Activated CD4-positive, alpha-beta memory T cell treated with anti-CD3 and anti-CD28 coated beads, Interleukin-2, amount 10 ng/mL, durations not matched to agents 7 days and 5 days (primary cell): ENCODE data around the gene TULP1. TPM values are rescaled to one million over a fixed set of nuclear protein-coding genes. Genes with fewer than 3 reads are reported as not detected.
A peak's percentile ranks its signal among the peaks of the same experiment; 100 is the strongest.

Experiments used
- CTCF ChIA-PET: fragments of 350-600 bp; sonication (Branson Sonifier 250); formaldehyde crosslinking; loops from one replicate; lab custom pipeline; 2021; ENCODE audit warnings: antibody characterized with exemption, inconsistent platforms; lab: Charles Lee
- POLR2A ChIA-PET: fragments of 350-600 bp; sonication (Branson Sonifier 250); formaldehyde crosslinking; loops from one replicate; lab custom pipeline; 2021; ENCODE audit warnings: antibody characterized with exemption; lab: Charles Lee
- DNase-seq: peaks from one replicate; pipeline ENCODE4 v3.0.0-alpha.2; 2020
- H3K27ac Mint-ChIP-seq: one replicate; pipeline ENCODE4 v1.8.0; 2021; ENCODE audit warnings: mild to moderate bottlenecking, mixed read lengths
- H3K27me3 Mint-ChIP-seq: one replicate; pipeline ENCODE4 v1.8.0; 2021; ENCODE audit warnings: mixed read lengths
- H3K36me3 Mint-ChIP-seq: one replicate; pipeline ENCODE4 v1.8.0; 2021; ENCODE audit warnings: low read depth, mixed read lengths
- H3K4me1 Mint-ChIP-seq: one replicate; pipeline ENCODE4 v1.8.0; 2021; ENCODE audit warnings: mixed read lengths
- H3K4me3 Mint-ChIP-seq: one replicate; pipeline ENCODE4 v1.8.0; 2021; ENCODE audit warnings: mild to moderate bottlenecking, mixed read lengths
- H3K9me3 Mint-ChIP-seq: one replicate; pipeline ENCODE4 v1.8.0; 2021; ENCODE audit warnings: mixed read lengths
- total RNA-seq, 2 experiments: library from RNA; stranded (reverse); gene quantifications; one replicate each; pipeline ENCODE4 v1.2.3, GENCODE V29; 2021

TULP1 gene
- not detected for total RNA-seq

DNA sequence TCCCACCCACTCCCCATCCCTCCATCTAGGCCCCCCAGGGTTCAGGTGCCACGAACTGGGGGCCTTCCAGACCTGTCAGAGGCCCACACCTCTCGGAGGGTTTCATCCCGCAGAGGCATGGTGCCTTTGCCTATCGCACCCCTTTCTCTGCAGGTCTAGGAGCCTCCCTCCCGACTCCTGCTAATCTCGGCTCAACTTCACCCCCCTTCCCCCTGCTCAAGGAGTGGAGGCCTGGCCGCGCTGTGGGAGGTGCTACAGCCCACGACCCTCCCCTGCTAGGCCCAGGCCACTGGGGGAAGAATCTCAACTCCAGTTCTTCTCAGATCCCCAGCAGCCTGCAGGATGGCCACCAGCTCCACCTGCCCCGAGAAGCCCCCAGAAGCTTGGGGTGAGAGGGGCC is at the start of gene TULP1:
Gene TULP1, minus strand, starts transcription at position 157 of the 400 bp plus-strand sequence. Its CDS starts 38 bp downstream, at position 119.
- H3K27me3 Mint-ChIP-seq = peaks cover 23% of the 10 kb centered on the region

DNA sequence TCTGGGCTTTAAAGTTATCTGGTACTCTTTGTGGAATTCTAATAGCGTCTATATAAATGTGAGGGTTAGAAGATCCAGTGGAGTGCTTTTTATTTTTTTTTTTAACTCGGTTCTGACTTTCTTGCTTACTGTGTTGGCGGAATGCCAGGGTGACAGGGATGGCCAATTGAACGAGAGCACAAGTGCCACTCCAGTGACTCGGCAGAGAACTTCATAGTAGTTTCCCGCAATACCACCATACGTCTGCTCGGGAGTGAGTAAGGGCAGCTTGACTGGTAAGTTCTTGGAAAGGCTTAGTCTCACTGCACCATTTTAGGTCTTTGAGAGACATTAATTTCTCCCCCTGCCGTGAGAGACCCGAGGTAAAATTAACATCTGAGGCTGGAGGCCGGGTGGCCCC is 49.4 kb upstream of the TULP1 start:
- Mint-ChIP-seq H3K36me3 (no peaks in the 10 kb centered on the region), H3K27ac (no peak overlapping the region), H3K27me3 (peaks cover 31% of the 10 kb centered on the region), H3K9me3 (no peaks in the 10 kb centered on the region), H3K4me1 (no peaks in the 10 kb centered on the region), H3K4me3 (no peak overlapping the region)
- no peak for DNase-seq
- ChIA-PET POLR2A (interaction anchor here (0.6 kb wide), 1 partner anchor 61 kb away, joined by 3 read pairs; no protein-coding TSS in a partner anchor), CTCF (interaction anchor here (1.2 to 2.2 kb wide), 2 partner anchors 9 to 10 kb away, joined by 4 to 12 read pairs; no protein-coding TSS in a partner anchor)

More for the DNA sequence above, at the start of gene TULP1:
- no peaks in the 10 kb centered on the region for H3K4me1 Mint-ChIP-seq
- no peak within 1 kb of the TSS for H3K4me3 Mint-ChIP-seq
- CTCF ChIA-PET = interaction anchor here (1.2 kb wide), 1 partner anchor 10 kb away, joined by 3 read pairs; no protein-coding TSS in a partner anchor
- no peak for DNase-seq
- POLR2A ChIA-PET = no interaction called here
- H3K36me3 Mint-ChIP-seq = no peaks in the 10 kb centered on the region
- H3K27ac Mint-ChIP-seq = no peak within 1 kb of the TSS
- H3K9me3 Mint-ChIP-seq = no peaks in the 10 kb centered on the region

DNA sequence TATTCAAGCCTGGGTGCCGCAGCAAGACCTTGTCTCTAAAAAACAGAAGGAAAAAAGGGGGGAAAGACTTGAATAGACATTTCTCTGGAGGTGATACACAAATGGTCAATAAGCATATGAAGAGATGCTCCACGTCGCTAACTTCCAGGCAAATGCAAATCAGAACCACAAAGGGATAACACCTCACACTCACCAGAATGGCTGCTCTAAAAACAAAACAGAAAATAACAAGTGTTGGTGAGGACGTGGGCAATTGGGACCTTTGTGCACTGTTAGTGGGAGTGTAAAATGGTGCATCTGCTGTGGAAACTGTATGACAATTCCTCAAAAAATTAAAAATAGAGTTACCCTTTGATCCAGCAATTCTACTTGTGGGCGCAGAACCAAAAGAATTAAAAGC is 48.4 kb upstream of the TULP1 start:
- no peak for DNase-seq
- H3K9me3 Mint-ChIP-seq = no peaks in the 10 kb centered on the region
- POLR2A ChIA-PET = no interaction called here
- H3K27ac Mint-ChIP-seq = no peak overlapping the region
- H3K4me3 Mint-ChIP-seq = no peak overlapping the region
- no peaks in the 10 kb centered on the region for H3K4me1 Mint-ChIP-seq
- no peaks in the 10 kb centered on the region for H3K36me3 Mint-ChIP-seq
- H3K27me3 Mint-ChIP-seq = peaks cover 26% of the 10 kb centered on the region
- CTCF ChIA-PET = interaction anchor here (1.2 kb wide), 1 partner anchor 9 kb away, joined by 4 read pairs; no protein-coding TSS in a partner anchor

DNA sequence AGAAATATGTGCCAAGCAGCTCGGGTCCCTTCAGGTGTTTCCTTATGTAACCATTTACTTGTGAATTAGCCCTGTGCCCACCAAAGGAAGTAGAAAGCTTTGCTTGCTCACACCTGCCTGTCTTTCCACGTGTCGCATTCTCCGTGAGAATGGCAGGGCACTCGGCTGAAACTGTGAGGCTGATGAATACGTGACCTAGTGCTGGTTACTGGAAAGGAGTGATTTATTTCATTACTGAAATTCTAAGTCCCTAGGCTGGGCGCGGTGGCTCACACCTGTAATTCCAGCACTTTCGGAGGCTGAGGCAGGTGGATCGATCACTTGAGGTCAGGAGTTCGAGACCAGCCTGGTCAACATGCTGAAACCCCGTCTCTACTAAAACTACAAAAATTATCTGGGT is 45.9 kb upstream of the TULP1 start:
- DNase-seq = no peak
- Mint-ChIP-seq H3K36me3 (no peaks in the 10 kb centered on the region), H3K27me3 (peaks cover 9% of the 10 kb centered on the region), H3K9me3 (no peaks in the 10 kb centered on the region), H3K27ac (no peak overlapping the region), H3K4me3 (no peak overlapping the region), H3K4me1 (no peaks in the 10 kb centered on the region)
- ChIA-PET CTCF (interaction anchor here (1.3 kb wide), 1 partner anchor 36 kb away, joined by 5 read pairs; no protein-coding TSS in a partner anchor), POLR2A (no interaction called here)

DNA sequence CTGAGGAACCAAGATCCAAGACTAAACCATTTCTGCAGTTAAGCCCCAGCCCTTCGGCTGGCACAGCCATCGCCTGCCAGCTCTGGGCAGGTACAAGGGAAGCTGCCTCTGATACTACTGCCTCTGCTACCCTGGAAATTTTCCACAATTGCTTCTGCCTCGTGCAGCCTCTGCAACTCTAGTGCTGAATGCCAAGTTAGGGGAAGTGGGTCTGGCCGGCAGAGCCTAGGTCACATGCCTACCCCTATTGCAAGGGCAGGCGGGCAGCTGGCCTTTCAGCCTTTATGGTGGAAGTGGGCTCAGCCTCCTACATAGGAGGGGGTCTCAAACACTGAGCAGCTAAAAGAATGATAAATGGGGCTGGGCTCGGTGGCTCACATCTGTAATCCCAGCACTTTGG is 44.5 kb upstream of the TULP1 start:
- ChIA-PET CTCF (interaction anchor here (1.3 to 1.4 kb wide), 2 partner anchors 11 to 35 kb away, joined by 4 to 7 read pairs; no protein-coding TSS in a partner anchor), POLR2A (no interaction called here)
- no peak overlapping the region for H3K27ac Mint-ChIP-seq
- H3K4me3 Mint-ChIP-seq = no peak overlapping the region
- peaks cover 2% of the 10 kb centered on the region for H3K4me1 Mint-ChIP-seq
- no peaks in the 10 kb centered on the region for H3K36me3 Mint-ChIP-seq
- DNase-seq = no peak
- H3K9me3 Mint-ChIP-seq = no peaks in the 10 kb centered on the region
- H3K27me3 Mint-ChIP-seq = peaks cover 5% of the 10 kb centered on the region

DNA sequence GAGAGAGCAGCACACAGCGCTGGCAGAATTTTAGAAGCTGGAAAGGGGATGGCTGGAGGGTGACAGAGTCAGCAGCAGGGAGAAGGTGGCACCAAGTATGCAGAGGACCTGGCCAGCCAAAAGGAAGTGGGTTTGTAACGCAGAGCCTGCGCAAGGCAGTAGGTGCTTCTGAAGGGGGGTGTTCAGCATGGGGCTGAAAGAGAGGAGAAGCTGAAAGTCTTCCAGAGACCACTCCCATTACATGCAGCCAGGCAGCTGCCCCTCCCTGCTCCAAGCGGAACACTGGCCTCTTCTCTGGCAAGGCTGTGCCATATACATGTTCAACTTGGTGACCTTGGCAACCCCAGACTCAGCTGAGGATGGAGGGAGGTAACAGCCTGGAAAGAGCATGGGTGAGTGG is 42.1 kb upstream of the TULP1 start:
- H3K9me3 Mint-ChIP-seq = peaks cover 5% of the 10 kb centered on the region

DNA sequence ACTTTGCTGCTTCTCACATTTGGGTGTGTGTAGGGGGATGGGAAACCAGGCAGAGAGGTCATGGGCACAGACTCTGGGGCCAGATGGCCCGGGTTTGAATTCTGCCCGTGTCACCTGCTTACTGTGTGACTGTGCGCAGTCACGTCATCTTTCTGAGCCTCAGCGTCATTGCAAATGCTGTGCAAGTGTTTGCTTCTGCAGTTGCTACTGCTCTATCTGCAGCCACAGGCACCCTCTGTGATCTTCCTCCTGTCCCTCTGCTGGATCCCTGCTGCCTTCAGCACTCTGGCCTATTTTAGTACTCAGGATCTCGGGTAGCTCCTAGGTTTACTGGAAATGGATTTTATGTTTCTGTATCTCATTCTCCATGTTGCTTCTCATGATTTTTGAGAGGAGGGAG is 40.6 kb upstream of the TULP1 start:
- Mint-ChIP-seq H3K27ac (no peak overlapping the region), H3K27me3 (peaks cover 14% of the 10 kb centered on the region), H3K4me3 (no peak overlapping the region), H3K9me3 (peaks cover 6% of the 10 kb centered on the region), H3K4me1 (peaks cover 4% of the 10 kb centered on the region), H3K36me3 (peaks cover 7% of the 10 kb centered on the region)
- DNase-seq = no peak
- ChIA-PET CTCF (interaction anchor here (1.0 to 6.2 kb wide), 11 partner anchors 8 to 749 kb away, joined by 3 to 55 read pairs (median 5); partner anchors contain the start of gene ARMC12), POLR2A (interaction anchor here (1.4 kb wide), 2 partner anchors 9 to 82 kb away, joined by 4 read pairs; no protein-coding TSS in a partner anchor)

More for the DNA sequence above, 42.1 kb upstream of the TULP1 start:
- Mint-ChIP-seq H3K27ac (no peak overlapping the region), H3K4me1 (peaks cover 4% of the 10 kb centered on the region), H3K36me3 (peaks cover 6% of the 10 kb centered on the region), H3K27me3 (peaks cover 12% of the 10 kb centered on the region), H3K4me3 (no peak overlapping the region)
- DNase-seq = no peak
- CTCF ChIA-PET = interaction anchor here (1.5 to 6.2 kb wide), 2 partner anchors 32 to 182 kb away, joined by 5 to 55 read pairs; partner anchors contain the start of gene ARMC12
- POLR2A ChIA-PET = no interaction called here

DNA sequence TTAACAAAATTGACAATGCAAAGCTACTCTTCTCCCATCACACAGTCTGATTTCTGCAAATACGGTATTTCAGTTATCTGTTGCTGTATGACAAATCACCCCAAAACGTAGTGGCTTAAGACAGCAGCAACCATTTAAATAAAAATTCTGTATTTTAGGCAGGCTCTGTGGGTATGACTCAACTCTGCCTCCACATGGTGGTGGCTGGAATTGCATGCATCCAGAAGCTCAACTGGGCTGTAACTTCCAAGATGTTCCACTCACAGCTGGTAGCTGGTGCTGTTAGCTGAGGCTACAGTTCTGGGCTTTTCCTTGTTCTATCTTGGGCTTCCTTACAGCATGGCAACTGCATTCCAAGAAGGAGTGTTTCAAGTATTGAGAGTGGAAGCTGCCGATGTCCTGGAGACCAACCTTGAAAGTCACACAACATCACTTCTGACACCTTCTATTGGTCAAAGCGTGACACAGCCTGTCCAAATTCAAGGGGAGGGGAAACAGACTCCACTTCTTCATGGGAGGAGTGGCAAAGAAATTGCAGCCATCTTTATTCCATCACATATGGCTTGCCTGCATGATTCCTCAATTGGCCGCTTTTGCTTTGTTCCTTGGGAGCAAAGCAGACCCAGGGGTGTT is 39.7 kb upstream of the TULP1 start:
- peak; percentile 76 for DNase-seq
- peaks cover 4% of the 10 kb centered on the region for H3K4me1 Mint-ChIP-seq
- no peak overlapping the region for H3K4me3 Mint-ChIP-seq
- H3K9me3 Mint-ChIP-seq = peaks cover 6% of the 10 kb centered on the region
- H3K27me3 Mint-ChIP-seq = peaks cover 14% of the 10 kb centered on the region
- no peak overlapping the region for H3K27ac Mint-ChIP-seq
- ChIA-PET POLR2A (interaction anchor here (0.8 to 1.4 kb wide), 4 partner anchors 9 to 257 kb away, joined by 3 to 4 read pairs (median 4); no protein-coding TSS in a partner anchor), CTCF (interaction anchor here (0.6 to 6.2 kb wide), 27 partner anchors 9 to 1276 kb away, joined by 3 to 55 read pairs (median 4); partner anchors contain the start of genes ARMC12, DEF6, FANCE and RPL10A)
- H3K36me3 Mint-ChIP-seq = peaks cover 7% of the 10 kb centered on the region

DNA sequence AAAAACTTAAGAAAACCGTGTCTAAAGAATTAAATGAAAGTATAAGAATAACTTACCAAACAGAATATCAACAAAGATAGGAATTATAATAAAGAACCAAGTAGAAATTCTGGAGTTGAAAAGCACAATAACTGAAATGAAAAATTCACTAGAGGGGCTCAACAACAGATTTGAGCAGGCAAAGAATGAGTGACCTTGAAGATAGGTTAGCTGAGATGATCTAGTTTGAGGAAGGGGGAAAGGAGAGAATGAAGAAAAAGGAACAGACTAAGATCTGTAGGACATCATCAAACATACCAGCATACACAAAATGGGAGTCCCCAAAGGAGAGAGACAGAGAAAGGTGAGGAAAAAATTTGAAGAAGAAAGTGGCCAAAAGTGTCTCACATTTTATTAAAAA is 37.7 kb upstream of the TULP1 start:
- H3K9me3 Mint-ChIP-seq = peaks cover 6% of the 10 kb centered on the region
- ChIA-PET CTCF (interaction anchor here (0.8 to 6.2 kb wide), 2 partner anchors 28 to 83 kb away, joined by 3 to 55 read pairs; no protein-coding TSS in a partner anchor), POLR2A (no interaction called here)
- no peak for DNase-seq
- peaks cover 7% of the 10 kb centered on the region for H3K36me3 Mint-ChIP-seq
- no peak overlapping the region for H3K27ac Mint-ChIP-seq
- H3K4me3 Mint-ChIP-seq = no peak overlapping the region
- H3K4me1 Mint-ChIP-seq = peaks cover 4% of the 10 kb centered on the region
- H3K27me3 Mint-ChIP-seq = peaks cover 14% of the 10 kb centered on the region

DNA sequence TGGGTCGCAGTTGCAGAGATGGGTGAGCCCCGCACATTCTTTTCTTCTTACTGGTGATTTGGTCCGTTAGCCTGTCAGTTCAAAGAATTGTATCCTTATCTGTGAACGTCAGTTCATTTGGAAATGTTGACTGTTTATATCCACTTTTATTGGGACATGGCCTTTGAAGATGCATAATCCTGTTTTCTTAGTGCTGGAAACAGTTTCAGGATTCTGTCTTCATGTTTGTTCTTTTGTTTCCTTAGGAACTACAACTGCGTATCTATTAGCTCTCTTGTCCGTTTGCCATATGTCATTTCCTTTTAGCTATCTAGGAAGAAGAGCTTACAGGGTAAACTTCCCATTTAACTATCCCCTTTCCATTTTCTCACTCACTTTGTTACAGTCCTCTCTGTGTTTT is 35.0 kb upstream of the TULP1 start:
- Mint-ChIP-seq H3K36me3 (peaks cover 7% of the 10 kb centered on the region), H3K27ac (no peak overlapping the region), H3K4me1 (peaks cover 4% of the 10 kb centered on the region), H3K9me3 (peaks cover 6% of the 10 kb centered on the region), H3K4me3 (no peak overlapping the region), H3K27me3 (peaks cover 12% of the 10 kb centered on the region)
- ChIA-PET CTCF (interaction anchor here (0.8 to 1.7 kb wide), 2 partner anchors 9 to 25 kb away, joined by 4 read pairs; no protein-coding TSS in a partner anchor), POLR2A (no interaction called here)
- DNase-seq = no peak

DNA sequence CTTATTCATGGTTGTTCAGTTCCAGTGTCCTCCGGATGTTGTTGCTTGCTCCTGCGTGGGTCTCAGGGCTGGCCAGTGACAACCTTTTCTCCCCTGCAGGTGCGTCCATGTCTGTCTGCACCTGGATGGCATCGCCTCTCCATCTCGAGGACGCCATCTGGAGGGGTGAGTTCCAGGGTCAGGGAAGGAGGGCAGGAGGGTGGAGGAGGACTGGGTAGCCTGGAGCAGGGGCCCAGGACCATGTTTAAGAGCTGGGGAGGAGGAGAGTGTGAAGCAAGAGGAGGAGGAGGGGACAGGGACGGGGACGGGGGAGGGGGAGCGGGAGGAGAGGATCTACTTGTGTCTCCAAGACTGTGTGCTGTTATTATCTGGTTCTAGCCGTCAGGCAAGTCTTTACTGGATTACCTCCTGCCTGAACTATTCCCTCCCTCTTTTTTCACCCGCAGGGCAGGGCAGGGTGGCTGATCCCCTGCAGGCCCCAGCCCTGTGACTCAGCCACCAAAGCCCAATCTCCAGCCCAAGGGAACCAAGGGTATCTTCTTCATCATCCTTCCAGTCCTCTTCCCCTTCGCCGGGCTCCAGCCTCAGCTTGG is 32.2 kb upstream of the TULP1 start:
- Mint-ChIP-seq H3K27ac (no peak overlapping the region), H3K36me3 (peaks cover 2% of the 10 kb centered on the region)

DNA sequence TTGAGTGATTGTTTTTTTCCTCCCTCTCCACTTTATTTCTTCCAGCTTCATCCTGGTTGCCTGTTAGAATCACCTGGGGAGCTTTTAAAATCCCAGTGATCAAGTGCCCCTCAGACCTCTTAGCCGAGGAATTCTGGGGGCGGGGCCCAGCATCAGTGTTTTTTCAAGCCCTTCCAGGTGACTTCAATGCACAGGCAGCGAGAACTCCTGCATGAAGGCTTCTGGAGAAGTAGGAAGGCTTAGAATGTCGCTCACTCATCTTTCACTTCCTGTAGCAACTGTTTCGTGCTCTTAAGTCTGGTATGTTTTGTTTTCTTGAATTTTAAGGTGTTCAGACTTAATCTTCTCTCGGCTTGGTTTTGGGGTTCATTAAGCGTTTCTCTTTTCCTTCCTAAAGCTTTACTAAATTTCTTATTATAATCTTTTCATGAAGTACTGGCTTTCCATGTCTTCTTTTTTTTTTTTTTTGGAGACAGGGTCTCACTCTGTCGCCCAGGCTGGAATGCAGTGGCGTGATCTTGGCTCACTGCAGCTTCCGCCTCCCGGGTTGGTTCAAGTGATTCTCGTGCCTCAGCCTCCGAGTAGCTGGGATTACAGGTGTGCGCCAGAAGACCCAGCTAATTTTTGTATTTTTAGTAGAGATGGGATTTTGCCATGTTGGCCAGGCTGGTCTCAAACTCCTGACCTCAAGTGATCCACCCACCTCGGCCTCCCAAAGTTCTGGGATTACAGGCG is 30.9 kb upstream of the TULP1 start:
- no peak overlapping the region for H3K27ac Mint-ChIP-seq
- no peaks in the 10 kb centered on the region for H3K4me1 Mint-ChIP-seq
- H3K36me3 Mint-ChIP-seq = no peaks in the 10 kb centered on the region
- H3K4me3 Mint-ChIP-seq = no peak overlapping the region
- ChIA-PET CTCF (interaction anchor here (0.7 to 1.5 kb wide), 3 partner anchors 8 to 21 kb away, joined by 3 to 8 read pairs (median 4); no protein-coding TSS in a partner anchor), POLR2A (interaction anchor here (1.3 kb wide), 1 partner anchor 9 kb away, joined by 4 read pairs; no protein-coding TSS in a partner anchor)
- H3K27me3 Mint-ChIP-seq = no peaks in the 10 kb centered on the region
- no peak for DNase-seq
- no peaks in the 10 kb centered on the region for H3K9me3 Mint-ChIP-seq

More for the DNA sequence above, 32.2 kb upstream of the TULP1 start:
- ChIA-PET CTCF (no interaction called here), POLR2A (no interaction called here)
- Mint-ChIP-seq H3K4me3 (no peak overlapping the region), H3K4me1 (no peaks in the 10 kb centered on the region), H3K27me3 (peaks cover 3% of the 10 kb centered on the region), H3K9me3 (peaks cover 2% of the 10 kb centered on the region)
- no peak for DNase-seq
